LoVo (cell line): Measurements from ENCODE around the gene GPR32.
"Not testable (repeated sequence)": the region's sequence is repeated elsewhere in the genome, so short reads cannot be mapped to it uniquely, and the experiment has no call there.

Experiments used
- DNase-seq: peaks from one replicate; pipeline ENCODE4 v3.0.0-alpha.2; 2016; ENCODE audit warnings: low spot score

The GPR32 gene

DNA sequence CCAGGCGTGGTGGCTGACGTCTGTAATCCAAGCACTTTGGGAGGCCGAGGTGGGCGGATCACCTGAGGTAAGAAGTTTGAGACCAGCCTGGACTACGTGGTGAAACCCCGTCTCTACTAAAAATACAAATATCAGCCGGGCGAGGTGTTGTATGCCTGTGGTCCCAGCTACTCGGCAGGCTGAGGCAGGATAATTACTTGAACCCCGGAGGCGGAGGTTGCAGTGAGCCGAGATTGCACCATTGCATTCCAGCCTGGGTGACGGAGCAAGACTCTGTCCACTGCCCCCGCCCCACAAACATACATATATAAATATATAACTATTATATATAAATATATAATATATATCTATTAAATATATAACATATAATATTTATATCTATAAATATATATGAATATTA lies 23.1 kb upstream of the GPR32 start:
- not testable (repeated sequence) for DNase-seq

DNA sequence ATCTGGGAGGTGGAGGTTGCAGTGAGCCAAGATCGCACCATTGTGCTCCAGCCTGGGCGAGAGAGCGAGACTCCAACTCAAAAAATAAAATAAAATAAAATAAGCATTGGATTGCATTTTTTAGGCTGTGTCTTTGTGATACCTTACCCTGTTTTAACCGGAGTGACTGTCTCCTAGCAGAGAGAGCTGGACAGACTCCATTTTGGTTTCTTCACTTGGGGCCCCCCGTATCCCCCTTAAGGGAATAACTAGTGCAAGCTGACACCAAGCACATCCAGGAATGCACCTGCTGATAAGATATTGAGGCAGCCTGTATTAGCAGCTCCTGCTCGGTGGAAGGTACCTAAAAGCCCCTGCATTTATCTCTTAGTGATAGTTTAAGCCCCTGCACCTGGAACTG lies 20.8 kb upstream of the GPR32 start:
- DNase-seq: no peak

DNA sequence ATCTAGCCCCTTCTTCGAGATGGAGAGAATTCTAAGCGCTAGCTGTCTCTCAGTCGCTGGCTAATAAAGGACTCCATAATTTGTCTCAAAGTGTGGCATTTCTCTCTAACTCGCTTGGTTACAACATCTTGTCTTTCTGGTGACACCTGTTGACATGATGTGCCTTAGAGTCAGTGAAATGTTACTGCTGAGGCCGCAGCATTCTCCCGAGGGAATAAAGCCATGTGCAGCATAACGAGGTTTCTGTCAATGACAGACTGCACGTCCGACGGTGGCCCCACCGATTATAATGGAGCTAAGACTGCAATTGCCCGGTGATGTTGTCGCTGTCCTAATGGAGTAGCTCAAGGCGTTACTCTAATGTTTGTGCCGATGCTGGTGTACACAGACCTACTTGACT lies 20.3 kb upstream of the GPR32 start:
- no peak for DNase-seq

DNA sequence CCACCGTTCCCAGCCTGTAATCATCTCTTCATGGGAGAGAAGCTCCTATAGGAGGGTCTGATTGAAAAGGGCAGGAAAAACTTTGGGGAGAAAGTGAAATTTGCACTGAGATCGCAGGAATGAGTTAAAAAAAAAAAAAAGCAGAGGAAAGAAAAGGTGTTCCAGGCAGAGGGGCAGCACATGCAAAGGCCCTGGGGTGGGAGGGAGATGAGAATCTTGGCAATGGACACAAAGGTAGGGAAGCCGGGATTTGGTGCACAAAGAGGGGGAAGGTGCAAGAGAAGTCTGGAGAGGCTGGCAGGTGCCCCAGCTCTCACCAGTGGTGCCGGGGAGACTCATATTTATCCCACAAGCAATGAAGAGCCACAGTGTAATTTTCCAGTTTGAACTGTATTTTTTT lies 16.4 kb upstream of the GPR32 start:
- no peak for DNase-seq

DNA sequence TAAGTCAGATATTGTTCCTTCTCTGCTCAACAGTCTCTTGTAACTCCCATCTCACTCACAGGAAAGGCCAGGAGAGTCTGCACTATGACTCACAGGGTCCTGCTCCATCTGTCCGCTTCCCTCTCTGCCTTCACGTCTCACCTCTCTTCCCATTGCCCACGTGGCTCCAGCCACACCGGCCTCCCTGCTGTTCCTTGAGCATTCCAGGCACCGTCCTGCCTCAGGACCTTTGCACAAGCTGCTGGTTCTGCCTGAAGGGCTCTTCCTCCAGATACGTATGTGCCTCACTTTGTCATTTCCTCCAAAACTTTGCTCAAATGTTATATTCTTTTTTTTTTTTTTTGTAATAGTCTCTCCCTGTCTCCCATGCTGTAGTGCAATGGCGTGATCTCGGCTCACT lies 14.0 kb upstream of the GPR32 start:
- DNase-seq: not testable (repeated sequence)

DNA sequence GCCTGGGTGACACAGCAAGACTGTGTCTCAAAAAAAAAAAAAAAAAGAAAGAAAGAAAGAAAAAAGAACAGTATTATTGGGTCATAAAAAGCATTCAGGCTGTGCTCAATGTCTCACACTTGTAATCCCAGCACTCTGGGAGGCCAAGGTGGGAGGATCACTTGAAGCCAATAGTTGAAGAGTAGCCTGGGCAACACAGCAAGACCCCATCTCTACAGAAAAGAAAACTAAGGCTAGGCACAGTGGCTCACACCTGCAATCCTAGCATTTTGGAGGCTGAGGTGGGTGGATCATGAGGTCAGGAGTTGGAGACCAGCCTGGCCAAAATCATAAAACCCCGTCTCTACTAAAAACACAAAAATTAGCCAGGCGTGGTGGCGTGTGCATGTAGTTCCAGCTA lies 12.6 kb upstream of the GPR32 start:
- not testable (repeated sequence) for DNase-seq

DNA sequence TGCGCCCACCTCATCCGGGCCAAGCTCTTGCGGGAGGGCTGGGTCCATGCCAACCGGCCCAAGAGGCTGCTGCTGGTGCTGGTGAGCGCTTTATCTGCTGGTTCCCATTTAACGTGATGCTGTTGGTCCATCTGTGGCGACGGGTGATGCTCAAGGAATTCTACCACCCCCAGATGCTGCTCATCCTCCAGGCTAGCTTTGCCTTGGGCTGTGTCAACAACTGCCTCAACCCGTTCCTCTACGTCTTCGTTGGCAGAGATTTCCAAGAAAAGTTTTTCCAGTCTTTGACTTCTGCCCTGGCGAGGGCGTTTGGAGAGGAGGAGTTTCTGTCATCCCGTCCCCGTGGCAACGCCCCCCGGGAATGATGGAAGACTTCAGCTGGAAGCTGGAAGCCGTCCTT lies 11.2 kb upstream of the GPR32 start:
- not testable (repeated sequence) for DNase-seq

DNA sequence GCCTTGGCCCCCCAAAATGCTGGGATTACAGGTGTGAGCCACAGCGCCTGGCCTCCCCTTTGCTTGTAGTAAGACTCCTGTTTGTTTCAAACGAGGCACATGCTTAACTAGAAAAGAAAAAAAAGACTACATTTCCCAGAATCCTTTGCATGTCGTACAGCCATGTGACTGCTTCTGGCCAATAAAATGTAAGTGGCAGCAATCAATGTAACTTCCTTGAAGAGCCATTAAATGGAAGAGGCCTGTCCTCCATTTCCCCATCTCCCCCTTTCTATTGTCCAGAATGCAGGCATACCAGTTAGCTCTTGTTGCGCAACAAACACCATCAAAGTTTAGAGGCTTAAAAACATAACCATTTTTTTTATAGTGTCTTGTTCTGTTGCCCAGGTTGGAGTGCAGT lies 10.4 kb upstream of the GPR32 start:
- peak; percentile 5 for DNase-seq

DNA sequence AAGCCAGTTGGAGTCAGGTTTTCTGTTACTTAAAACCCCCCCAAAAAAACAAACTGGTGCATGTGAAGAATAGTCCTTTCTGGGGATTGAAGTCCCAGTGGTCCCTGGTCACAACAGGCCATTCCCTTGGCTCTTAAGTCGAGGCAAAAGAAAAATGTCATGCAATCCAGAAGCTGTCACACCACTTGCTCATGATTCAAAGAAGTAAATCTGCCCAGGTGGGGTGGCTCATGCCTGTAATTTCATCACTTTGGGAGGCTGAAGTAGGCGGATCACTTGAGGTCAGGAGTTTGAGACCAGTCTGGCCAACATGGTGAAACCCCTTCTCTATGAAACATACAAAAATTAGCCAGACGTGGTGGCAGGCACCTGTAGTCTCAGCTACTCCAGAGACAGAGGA lies 8.8 kb upstream of the GPR32 start:
- DNase-seq: not testable (repeated sequence)

DNA sequence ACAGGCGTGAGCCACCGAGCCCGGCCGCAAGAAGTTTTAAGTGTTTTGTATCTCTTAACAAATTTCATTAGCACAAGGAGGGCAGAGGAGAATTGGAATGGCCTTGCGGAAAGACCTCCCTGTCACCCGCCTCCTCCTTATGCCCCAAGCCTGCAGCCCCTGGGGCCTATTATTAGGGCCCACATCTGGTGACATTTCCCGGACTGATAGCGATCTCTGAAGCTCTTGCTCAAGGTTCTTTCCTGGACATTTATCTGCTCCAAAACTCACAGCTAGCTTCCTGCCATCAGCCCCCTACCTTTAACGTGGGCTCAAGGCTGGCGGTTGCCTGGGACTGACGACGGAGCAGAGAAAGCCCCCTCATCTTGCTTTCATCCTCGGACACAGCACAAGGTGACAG lies 6.7 kb upstream of the GPR32 start:
- DNase-seq: not testable (repeated sequence)

DNA sequence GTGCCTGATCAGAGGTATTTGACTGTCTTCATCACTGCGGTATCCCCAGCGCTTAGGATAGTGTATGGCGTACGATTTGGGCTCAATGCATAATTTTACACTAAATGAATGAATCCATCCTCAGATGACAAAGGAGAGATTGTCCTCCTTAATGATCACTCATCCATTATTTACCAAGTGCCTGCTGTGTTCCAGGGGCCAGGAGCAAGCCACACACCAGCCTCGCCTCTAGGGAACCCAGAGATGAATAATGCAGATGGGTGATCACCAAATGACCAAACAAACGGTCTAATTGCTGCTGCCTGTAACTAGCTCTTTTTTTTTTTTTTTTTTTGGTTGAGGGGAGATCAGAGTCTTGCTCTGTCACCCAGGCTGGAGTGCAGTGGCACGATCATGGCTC lies 5.9 kb upstream of the GPR32 start:
- no peak for DNase-seq

DNA sequence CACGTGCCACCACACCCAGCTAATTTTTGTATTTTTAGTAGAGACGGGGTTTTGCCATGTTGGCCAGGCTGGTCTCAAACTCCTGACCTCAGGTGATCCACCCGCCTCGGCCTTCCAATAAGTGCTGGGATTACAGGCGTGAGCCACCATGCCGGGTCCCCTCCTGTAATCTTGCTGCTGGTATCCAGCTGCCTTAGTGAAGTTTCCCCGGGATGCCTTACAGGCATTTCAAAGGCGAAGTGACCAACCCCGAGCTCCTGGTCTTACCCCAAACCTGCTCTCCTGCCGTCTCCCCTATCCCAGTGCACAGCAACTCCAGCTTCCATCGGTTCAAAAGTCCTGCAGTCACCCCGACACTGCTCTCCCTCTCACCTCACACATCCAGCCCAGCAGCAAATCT lies 3.5 kb upstream of the GPR32 start:
- DNase-seq: not testable (repeated sequence)

DNA sequence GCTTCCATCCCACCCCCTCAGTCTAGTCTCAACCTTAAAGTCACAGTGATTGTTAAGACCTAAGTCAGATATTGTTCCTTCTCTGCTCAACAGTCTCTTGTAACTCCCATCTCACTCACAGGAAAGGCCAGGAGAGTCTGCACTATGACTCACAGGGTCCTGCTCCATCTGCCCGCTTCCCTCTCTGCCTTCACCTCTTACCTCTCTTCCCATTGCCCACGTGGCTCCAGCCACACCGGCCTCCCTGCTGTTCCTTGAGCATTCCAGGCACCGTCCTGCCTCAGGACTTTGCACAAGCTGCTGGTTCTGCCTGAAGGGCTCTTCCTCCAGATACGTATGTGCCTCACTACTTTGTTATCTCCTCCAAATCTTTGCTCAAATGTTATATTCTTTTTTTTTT lies 3.0 kb upstream of the GPR32 start:
- DNase-seq: not testable (repeated sequence)

DNA sequence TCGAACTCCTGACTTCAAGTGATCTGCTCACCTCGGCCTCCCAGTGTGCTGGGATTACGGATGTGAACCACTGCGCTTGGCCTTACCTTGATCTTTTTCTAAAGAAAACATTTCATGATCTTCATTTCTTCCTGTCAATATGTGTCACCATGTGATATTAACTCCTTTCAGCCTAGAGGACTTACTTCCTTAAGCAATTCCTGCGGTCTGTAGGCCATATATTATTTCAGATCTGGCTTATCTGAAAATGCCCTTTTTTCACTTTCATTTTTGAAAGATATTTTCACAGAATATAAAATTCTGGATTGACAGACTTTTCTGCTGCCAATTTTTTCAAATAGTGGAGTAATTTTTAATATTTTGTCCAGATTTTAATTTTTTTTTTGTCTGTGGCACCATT lies 2.0 kb upstream of the GPR32 start:
- no peak for DNase-seq

DNA sequence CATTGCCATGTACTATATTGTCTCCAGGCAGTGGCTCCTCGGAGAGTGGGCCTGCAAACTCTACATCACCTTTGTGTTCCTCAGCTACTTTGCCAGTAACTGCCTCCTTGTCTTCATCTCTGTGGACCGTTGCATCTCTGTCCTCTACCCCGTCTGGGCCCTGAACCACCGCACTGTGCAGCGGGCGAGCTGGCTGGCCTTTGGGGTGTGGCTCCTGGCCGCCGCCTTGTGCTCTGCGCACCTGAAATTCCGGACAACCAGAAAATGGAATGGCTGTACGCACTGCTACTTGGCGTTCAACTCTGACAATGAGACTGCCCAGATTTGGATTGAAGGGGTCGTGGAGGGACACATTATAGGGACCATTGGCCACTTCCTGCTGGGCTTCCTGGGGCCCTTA lies 624 bp downstream of the GPR32 start:
- no peak for DNase-seq

DNA sequence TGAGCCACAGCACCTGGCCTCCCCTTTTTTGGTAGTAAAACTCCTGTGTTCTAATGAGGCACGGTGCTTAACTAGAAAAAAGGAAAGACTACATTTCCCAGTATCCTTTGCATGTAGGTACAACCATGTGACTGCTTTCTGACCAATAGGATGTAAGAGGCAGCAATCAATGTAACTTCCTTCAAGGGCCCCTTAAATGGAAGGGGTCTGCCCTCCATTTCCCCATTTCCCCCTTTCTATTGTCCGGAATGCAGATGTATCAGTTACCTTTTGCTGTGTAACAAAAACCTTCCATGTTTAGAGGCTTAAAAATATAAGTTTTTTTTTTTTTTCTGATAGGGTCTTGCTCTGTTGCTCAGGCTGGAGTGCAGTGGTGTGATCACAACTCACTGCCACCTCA lies 2.2 kb downstream of the GPR32 start:
- DNase-seq: no peak

DNA sequence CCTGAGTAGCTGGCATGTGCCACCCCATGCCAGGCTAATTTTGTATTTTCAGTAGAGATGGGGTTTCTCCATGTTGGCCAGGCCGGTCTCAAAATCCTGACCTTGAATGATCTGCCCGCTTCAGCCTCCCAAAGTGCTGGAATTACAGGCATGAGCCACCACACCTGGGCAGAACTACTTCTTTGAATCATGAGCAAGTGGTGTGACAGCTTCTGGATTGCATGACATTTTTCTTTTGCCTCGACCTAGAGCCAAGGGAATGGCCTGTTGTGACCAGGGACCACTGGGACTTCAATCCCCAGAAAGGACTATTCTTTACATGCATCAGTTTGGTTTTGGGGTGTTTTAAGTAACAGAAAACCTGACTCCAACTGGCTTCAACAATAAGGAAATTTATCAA lies 2.6 kb downstream of the GPR32 start:
- DNase-seq: not testable (repeated sequence)

DNA sequence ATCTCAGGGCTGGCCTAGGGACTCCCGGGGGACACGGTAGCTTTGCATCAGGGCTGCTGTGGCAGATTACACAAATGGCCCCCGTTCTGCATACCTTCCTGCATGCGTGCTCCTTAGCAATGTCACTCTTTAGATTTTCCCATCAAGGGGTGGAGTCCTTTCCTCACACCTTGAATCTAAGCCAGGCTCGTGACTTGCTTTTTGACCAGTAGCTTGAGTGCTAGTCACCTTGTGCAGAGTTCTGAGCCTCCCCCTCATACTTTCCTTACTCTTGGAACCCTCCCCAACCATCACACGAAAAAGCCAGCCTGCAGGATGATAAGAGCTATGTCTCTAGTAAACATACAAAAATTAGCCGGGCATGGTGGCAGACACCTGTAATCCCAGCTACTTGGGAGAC lies 3.2 kb downstream of the GPR32 start:
- DNase-seq: not testable (repeated sequence)

DNA sequence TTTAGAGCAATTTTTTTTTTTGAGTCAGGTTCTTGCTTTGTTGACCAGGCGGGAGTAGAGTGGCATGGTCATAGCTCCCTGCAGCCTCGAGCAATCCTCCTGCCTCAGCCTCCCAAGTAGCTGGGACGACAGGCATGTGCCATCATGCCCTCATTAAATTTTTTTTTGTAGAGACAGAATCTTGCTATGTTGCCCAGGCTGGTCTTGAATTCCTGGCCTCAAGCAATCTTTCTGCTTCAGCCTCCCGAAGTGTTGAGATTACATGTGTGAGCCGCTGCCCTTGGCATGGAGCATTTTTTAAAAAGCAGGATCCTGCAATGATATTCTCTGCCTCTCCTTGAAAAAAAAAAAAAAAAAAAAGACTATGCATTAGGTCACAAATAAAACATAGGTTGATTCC lies 5.9 kb downstream of the GPR32 start:
- no peak for DNase-seq

DNA sequence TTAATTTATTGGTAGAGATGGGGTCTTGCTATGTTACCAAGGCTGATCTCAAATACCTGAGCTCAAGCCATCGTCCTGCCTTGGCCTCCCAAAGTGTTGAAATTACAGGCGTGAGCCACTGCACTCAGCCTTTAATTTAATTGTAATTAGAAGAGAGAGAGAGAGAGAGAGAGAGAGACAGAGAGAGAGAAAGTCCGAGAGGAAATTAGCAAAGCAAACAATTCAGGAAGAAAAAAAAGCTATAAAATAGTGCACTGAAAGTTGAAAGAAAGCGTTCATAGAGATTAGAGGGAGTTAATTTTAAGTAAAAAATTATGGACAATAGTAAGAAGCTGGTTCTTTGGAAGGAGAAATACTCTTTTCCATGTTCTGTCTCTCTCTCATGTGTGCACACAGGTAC lies 7.0 kb downstream of the GPR32 start:
- no peak for DNase-seq

DNA sequence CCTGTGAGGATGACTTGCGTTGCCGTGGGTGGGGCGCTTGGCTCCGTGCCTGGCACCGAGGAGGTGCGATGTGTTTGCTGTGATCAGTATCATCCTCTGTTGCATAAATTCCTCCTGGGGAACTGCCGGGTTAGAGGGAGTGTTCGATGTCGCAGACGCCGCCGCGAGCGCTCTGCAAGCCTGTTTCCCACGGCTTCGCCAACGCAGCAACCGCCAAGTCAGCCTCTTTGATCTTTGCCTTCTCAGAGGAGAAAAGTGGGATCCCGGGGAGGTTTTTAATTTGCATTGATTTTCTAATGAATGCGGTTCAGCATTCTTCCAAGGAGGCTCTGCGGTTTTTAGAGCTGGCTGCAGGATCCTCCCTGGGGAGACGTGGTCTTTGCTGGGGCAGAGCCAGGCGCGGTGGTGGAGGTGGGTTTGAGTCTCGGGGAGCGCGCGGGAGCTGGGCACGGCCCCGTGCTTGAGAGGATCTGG lies 7.6 kb downstream of the GPR32 start:
- DNase-seq: no peak

DNA sequence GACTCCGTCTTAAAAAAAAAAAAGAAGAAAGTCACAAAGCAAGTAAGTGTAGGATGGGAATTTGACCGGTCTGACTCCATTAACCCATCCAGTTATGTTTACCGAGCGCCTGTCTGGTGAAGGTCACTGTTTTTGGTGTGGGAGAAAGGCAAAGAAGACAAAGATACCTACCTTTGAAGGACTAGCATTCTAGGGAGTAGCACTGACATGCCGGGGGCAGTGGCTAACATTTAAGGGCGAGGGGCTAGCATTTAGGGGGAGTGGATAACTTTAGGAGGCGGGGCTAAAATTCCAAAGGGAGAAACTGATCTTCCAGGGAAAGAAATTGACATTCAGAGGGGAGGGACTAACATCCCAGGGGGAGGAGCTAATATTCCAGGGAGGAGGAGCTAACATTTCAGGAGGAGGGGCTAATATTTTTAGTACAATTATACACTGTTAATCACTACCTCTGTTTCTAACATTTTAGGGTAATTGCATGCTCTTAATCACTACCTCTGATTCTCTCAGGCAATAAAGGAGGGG lies 8.7 kb downstream of the GPR32 start:
- DNase-seq: no peak

DNA sequence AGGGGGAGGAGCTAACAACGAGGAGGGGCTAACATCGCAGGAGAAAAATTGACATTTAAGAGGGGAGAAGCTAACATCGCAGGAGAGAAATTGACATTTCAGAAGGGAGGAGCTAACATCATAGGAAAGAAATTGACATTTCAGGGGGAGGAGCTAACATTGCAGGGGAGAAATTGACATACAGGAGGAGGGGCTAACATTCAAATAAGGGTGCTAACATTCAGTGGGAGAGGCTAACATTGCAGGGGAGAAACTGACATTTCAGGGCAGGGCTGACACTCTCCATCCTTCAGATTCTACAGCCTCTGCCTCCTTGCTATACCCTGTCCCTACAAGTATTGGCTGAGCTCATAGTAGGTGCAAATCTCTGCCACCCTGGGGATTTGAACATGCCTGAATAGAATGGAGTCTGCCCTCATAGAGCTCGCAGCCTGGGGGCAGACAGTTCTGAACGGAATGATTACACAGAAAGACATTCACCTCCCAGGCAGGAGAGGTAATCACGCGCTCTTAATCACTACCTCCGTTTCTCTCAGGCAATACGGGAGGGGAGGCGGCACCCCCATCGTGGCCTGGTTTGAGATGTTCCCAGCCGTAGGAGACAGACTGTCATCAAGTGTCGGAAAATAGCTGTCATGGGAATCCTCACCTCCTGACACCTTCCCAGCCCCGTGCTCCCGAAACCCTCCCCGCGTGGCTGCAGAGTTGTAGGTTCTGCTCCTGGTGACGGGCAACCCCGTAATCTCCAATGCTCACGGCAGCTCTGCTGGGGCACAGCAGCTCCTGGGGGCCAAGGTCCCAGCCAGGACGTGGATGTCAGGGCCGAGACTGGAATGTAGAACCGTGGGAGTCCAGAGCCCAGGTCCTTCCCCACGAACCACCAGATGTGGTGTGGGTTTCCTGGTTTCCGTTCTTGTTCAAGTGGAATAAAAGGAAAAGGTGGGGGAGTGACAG lies 9.5 kb downstream of the GPR32 start:
- DNase-seq: no peak
